A549 (cell line): ENCODE data around the gene PSAPL1.

Experiments
- CBX2 ChIP-seq: fragments of 200-600 bp; sonication (generic); IDR thresholded peaks from 2 replicates; pipeline ENCODE4 v1.6.1; 2016; ENCODE audit warnings: low read depth, mild to moderate bottlenecking, borderline replicate concordance
- CEBPB ChIP-seq, 2 experiments: fragments of >200 bp in 1 of 2; sonication (Bioruptor Twin) in 1 of 2; formaldehyde crosslinking in 1 of 2; IDR thresholded peaks; 2 replicates each; pipeline ENCODE4 v1.6.1; 2012 to 2016
- CTCF ChIP-seq: fragments of >200 bp; sonication (Bioruptor Twin); formaldehyde crosslinking; IDR thresholded peaks from 3 replicates; pipeline ENCODE4 v1.5.1; 2016
- EP300 ChIP-seq, 2 experiments: fragments of >200 bp; sonication (Bioruptor Twin); formaldehyde crosslinking; IDR thresholded peaks; 2 replicates in 1 of 2; 3 replicates in 1 of 2; pipeline ENCODE4 v1.6.1; 2016 to 2017
- JUN ChIP-seq, 2 experiments: fragments of >200 bp; sonication (Bioruptor Twin); formaldehyde crosslinking; IDR thresholded peaks; 2 replicates in 1 of 2; 3 replicates in 1 of 2; pipeline ENCODE4 v1.6.1; 2016 to 2017
- JUNB ChIP-seq: fragments of >200 bp; sonication (Bioruptor Twin); formaldehyde crosslinking; IDR thresholded peaks from 2 replicates; pipeline ENCODE4 v1.6.1; 2016
- KDM5A ChIP-seq: fragments of 200-600 bp; sonication (generic); IDR thresholded peaks from 2 replicates; pipeline ENCODE4 v1.6.1; 2016; ENCODE audit warnings: antibody characterized with exemption, mild to moderate bottlenecking
- MYC ChIP-seq: IDR thresholded peaks from 2 replicates; pipeline ENCODE4 v1.6.1; 2012; ENCODE audit warnings: mild to moderate bottlenecking, inconsistent platforms, low read length, improper control_type of control experiment, borderline replicate concordance
- NFE2L2 ChIP-seq: fragments of 150-350 bp; conservative IDR thresholded peaks from 2 replicates; pipeline ENCODE4 v1.6.1; 2014; ENCODE audit warnings: low read length
- POLR2A ChIP-seq: IDR thresholded peaks from 2 replicates; pipeline ENCODE4 v1.6.1; 2012; ENCODE audit warnings: mild to moderate bottlenecking, low read length
- RAD21 ChIP-seq, 2 experiments: fragments of >200 bp in 1 of 2; sonication (Bioruptor Twin) in 1 of 2; formaldehyde crosslinking in 1 of 2; IDR thresholded peaks in 1 of 2; conservative IDR thresholded peaks in 1 of 2; 2 replicates in 1 of 2; 3 replicates in 1 of 2; pipeline ENCODE4 v1.6.1; 2012 to 2018; ENCODE audit warnings: inconsistent platforms in 1 of 2
- REST ChIP-seq: fragments of 200-600 bp; sonication (generic); IDR thresholded peaks from 2 replicates; pipeline ENCODE4 v1.6.1; 2016; ENCODE audit warnings: antibody characterized with exemption, mild to moderate bottlenecking, moderate library complexity
- RFX5 ChIP-seq: fragments of 450-650 bp; IDR thresholded peaks from 2 replicates; pipeline ENCODE4 v1.7.1; 2014; ENCODE audit warnings: antibody characterized with exemption, mild to moderate bottlenecking, moderate library complexity
- ZNF302 ChIP-seq: fragments of 250-450 bp; sonication (Bioruptor Pico); IDR thresholded peaks from 2 replicates; pipeline ENCODE4 v1.9.0; 2021; ENCODE audit warnings: inconsistent platforms, mild to moderate bottlenecking, moderate library complexity

GRCh38 chr4:7448036-7448435, 13.3 kb upstream of the PSAPL1 start:
- no peak for TF ChIP-seq JUN (IDR thresholded peaks at IDR 0.05)
- TF ChIP-seq MYC: no peak
- no peak for TF ChIP-seq JUNB
- TF ChIP-seq CEBPB (IDR thresholded peaks at IDR 0.05): no peak
- no peak for TF ChIP-seq RAD21 (conservative IDR thresholded peaks at IDR 0.05 in 1 of 2, IDR thresholded peaks at IDR 0.05 in 1 of 2)
- TF ChIP-seq POLR2A: no peak
- TF ChIP-seq CTCF: no peak
- no peak for TF ChIP-seq RFX5
- TF ChIP-seq ZNF302 (CRISPR knock-in tag): no peak
- no peak for TF ChIP-seq KDM5A
- TF ChIP-seq NFE2L2: no peak
- TF ChIP-seq REST: no peak
- no peak for TF ChIP-seq CBX2
- TF ChIP-seq EP300 (IDR thresholded peaks at IDR 0.05): no peak
